ENCODE results near the gene SLC26A11.
"Not testable (repeated sequence)": the region's sequence is repeated elsewhere in the genome, so short reads cannot be mapped to it uniquely, and the experiment has no call there.

SLC26A11 gene

DNA sequence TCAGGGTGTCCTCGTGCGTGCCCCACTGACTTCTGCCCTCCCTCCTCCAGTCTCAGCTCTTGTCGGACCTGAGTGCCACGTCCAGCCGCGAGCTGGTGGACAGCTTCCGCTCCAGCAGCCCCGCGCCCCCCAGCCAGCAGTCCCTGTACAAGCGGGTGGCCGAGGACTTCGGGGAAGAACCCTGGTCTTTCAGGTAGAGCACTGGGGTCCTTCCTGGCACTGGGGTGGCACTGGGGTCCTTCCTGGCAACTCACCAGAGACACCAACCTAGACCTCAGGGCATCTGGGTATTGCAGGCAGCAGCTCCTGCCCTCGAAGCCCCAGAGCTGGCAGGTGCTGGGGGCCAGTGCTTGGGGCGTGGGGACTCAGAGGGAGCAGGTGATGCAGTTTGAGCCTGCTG is 25.1 kb upstream of the SLC26A11 start:
- no peak for DNase-seq (ENCODE audit: low read depth)
- no peak overlapping the region for H3K4me3 ChIP-seq (ENCODE audit: low read depth, low read length)
- TF ChIP-seq, protein P1, sequence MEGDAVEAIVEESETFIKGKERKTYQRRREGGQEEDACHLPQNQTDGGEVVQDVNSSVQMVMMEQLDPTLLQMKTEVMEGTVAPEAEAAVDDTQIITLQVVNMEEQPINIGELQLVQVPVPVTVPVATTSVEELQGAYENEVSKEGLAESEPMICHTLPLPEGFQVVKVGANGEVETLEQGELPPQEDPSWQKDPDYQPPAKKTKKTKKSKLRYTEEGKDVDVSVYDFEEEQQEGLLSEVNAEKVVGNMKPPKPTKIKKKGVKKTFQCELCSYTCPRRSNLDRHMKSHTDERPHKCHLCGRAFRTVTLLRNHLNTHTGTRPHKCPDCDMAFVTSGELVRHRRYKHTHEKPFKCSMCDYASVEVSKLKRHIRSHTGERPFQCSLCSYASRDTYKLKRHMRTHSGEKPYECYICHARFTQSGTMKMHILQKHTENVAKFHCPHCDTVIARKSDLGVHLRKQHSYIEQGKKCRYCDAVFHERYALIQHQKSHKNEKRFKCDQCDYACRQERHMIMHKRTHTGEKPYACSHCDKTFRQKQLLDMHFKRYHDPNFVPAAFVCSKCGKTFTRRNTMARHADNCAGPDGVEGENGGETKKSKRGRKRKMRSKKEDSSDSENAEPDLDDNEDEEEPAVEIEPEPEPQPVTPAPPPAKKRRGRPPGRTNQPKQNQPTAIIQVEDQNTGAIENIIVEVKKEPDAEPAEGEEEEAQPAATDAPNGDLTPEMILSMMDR (IDR thresholded peaks at IDR 0.05; ENCODE audit: control insufficient read depth, extremely low read depth, insufficient read depth) = no peak

DNA sequence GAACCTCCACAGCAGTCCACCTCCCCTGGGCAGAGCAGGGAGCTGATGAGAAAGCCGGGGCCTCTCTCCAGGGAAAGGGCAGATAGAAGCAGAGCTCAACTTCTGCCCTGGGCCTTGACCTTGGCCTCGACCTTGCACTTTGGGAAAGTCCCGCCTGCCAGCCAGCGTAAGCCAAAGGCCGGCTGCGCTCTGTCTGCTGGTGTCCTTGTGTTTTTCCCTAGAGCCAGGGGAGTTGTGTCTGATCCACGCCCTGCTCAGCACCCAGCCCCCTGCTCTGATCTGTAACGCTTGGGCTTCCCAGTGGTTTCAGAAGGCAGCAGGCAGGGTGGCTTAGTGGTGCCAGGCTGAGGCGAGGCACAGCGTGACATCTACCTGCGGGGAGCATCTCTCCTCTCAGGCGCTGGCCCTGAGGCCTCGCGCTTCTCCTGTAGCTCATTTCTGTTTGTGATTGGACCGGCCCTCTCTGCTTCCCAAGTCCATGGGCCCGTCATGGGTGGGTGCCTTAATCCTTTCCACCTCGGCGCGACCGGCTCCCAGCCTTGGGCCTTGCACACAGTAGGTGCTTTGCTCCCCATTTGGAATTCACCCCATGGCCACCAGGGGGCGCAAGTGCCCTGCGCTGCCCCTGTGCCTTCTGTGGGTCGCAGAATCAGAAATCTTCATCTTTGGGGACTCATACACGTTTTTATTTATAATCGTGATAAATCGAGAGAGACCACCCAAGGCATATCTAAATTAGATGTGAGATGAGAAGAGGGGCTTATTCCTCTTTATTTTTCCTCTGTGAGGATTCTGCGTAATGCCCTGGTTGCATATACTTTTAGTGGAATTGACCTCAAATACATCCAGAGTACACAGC is 24.3 kb upstream of the SLC26A11 start:
- no peak for DNase-seq (ENCODE audit: low read depth)
- no peak overlapping the region for H3K4me3 ChIP-seq (ENCODE audit: low read depth, low read length)
- TF ChIP-seq, protein P1 (IDR thresholded peaks at IDR 0.05; ENCODE audit: control insufficient read depth, extremely low read depth, insufficient read depth) = peak; percentile 52

DNA sequence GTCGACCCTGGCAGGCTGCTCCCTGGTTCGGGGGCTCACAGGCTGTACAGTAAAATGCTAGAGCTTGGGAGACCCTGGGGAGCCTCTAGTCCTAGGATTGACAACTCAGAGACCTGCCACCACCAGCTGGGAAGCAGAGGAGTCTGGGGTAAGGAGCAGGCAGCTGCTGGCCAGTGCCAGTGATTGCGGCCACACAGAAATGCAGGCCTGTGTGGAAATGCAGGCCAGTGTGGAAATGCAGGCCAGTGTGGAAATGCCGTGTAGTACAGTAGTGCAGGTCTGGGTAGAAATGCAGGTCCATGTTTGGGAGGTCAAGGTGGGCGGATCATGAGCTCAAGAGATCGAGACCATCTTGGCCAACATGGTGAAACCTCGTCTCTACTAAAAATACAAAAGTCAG is 23.6 kb upstream of the SLC26A11 start:
- DNase-seq (ENCODE audit: low read depth) = no peak
- TF ChIP-seq, protein P1 (IDR thresholded peaks at IDR 0.05; ENCODE audit: control insufficient read depth, extremely low read depth, insufficient read depth) = no peak
- H3K4me3 ChIP-seq (ENCODE audit: low read depth, low read length) = no peak overlapping the region

DNA sequence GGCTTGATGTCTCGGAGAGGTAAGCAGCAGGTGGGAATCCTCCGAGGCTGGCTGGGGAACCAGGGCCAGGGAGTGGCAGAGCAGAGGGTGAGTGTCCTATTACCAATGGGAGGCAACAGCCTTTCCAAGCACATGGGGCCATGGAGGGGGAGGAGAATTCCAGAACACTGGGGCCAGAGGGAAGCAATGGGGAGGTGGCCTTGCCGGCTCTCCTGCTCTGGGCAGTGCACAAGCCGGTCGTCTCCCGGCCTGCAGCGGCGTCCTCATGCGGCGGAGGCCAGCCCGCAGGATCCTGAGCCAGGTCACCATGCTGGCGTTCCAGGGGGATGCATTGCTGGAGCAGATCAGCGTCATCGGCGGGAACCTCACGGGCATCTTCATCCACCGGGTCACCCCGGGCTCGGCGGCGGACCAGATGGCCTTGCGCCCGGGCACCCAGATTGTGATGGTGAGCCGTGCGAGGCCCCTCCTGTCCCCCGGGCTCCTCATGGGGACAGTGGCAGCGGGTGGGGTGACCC is 22.0 kb upstream of the SLC26A11 start:
- TF ChIP-seq, protein P1 (IDR thresholded peaks at IDR 0.05; ENCODE audit: control insufficient read depth, extremely low read depth, insufficient read depth) = no peak

DNA sequence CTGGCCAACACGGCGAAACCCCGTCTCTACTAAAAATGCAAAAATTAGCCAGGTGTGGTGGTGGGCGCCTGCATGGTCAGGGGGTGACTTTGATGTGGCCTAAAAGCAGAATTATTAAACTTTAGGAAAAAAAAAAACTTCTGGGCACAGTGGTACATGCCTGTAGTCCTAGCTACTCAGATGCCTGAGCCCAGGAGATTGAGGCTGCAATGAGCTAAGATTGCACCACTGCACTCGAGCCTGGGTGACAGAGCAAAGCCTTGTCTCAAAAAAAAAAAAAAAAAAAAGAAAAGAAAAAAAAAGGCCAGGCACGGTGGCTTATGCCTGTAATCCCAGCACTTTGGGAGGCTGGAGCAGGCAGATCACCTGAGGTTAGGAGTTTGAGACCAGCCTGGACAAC is 20.9 kb upstream of the SLC26A11 start:
- H3K4me3 ChIP-seq (ENCODE audit: low read depth, low read length); DNase-seq (ENCODE audit: low read depth): not testable (repeated sequence)

More for the DNA sequence above, 22.0 kb upstream of the SLC26A11 start:
- DNase-seq (ENCODE audit: low read depth) = no peak
- no peak overlapping the region for H3K4me3 ChIP-seq (ENCODE audit: low read depth, low read length)

DNA sequence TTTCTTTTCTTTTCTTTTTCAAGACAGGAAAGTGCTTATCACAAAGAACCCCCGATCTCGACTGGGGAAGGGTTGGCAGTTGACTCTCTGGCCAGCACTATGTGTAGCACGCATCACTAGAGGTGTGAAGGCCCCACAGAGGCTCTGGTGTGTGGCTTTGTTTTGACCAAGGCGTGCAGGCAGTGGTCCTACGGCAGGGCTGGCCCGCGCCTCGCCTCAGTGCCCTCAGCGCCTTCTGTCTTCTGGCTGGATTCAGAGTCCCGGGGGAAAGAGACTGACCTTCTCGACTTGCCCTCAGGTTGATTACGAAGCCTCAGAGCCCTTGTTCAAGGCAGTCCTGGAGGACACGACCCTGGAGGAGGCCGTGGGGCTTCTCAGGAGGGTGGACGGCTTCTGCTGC is 18.8 kb upstream of the SLC26A11 start:
- DNase-seq (ENCODE audit: low read depth) = no peak
- no peak overlapping the region for H3K4me3 ChIP-seq (ENCODE audit: low read depth, low read length)
- TF ChIP-seq, protein P1 (IDR thresholded peaks at IDR 0.05; ENCODE audit: control insufficient read depth, extremely low read depth, insufficient read depth) = no peak

DNA sequence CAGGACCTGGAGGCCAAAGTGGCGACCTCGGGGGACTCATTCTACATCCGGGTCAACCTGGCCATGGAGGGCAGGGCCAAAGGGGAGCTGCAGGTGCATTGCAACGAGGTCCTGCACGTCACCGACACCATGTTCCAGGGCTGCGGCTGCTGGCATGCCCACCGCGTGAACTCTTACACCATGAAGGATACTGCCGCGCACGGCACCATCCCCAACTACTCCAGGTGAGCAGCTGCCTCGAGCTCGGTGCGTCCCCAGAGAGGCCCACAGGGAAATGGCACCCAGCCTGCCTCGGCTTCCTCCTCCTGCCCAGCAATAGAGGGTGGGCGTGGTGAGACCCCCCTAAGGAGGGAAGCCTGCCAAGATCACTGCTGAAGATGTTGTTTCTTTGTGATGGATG is 18.0 kb upstream of the SLC26A11 start:
- TF ChIP-seq, protein P1 (IDR thresholded peaks at IDR 0.05; ENCODE audit: control insufficient read depth, extremely low read depth, insufficient read depth) = no peak
- no peak overlapping the region for H3K4me3 ChIP-seq (ENCODE audit: low read depth, low read length)
- no peak for DNase-seq (ENCODE audit: low read depth)
